ENCODE results near the gene CEP128.

The CEP128 gene

GRCh38 chr14:80485764-80486163 is 455.8 kb downstream of the CEP128 start:
- DNase-seq (ENCODE audit: low read depth, low spot score): no peak

GRCh38 chr14:80483331-80483730 is 458.2 kb downstream of the CEP128 start:
- DNase-seq (ENCODE audit: low read depth, low spot score): no peak

- no peak for DNase-seq (ENCODE audit: low read depth, low spot score)
Observed at GRCh38 chr14:80477388-80478160, 464.0 kb downstream of the CEP128 start.

- no peak for DNase-seq (ENCODE audit: low read depth, low spot score)
Observed at GRCh38 chr14:80475074-80475473, 466.5 kb downstream of the CEP128 start.

- no peak for DNase-seq (ENCODE audit: low read depth, low spot score)
Observed at GRCh38 chr14:80468331-80469122, 473.0 kb downstream of the CEP128 start.

GRCh38 chr14:80465546-80466220 is 475.9 kb downstream of the CEP128 start:
- no peak for DNase-seq (ENCODE audit: low read depth, low spot score)

GRCh38 chr14:80464531-80465149 is 476.9 kb downstream of the CEP128 start:
- DNase-seq (ENCODE audit: low read depth, low spot score): no peak

GRCh38 chr14:80456209-80456608 is 485.3 kb downstream of the CEP128 start:
- no peak for DNase-seq (ENCODE audit: low read depth, low spot score)

GRCh38 chr14:80455031-80455430 is 486.5 kb downstream of the CEP128 start:
- no peak for DNase-seq (ENCODE audit: low read depth, low spot score)

GRCh38 chr14:80448267-80448666 is 493.3 kb downstream of the CEP128 start:
- DNase-seq (ENCODE audit: low read depth, low spot score): no peak

GRCh38 chr14:80447392-80447791 is 494.1 kb downstream of the CEP128 start:
- DNase-seq (ENCODE audit: low read depth, low spot score): no peak
